ENCODE data around the gene STX2. TPM values are rescaled to one million over a fixed set of nuclear protein-coding genes. Genes with fewer than 3 reads are reported as not detected.
A peak's percentile ranks its signal among the peaks of the same experiment; 100 is the strongest.

Gene STX2
- total RNA-seq, 2 experiments from 2014 or later: 18.3 to 20.0 TPM

- Histone ChIP-seq H3K27ac (ENCODE audit: low read depth, low read length, poor library complexity, severe bottlenecking) (no peak overlapping the region), H3K4me3 (ENCODE audit: low read depth, low read length, poor library complexity, severe bottlenecking) (no peak overlapping the region), H3K4me2 (ENCODE audit: low read length) (no peak overlapping the region), H2AFZ (ENCODE audit: low read length) (no peak overlapping the region), H3K9me3 (ENCODE audit: low read length) (peaks cover 6% of the 10 kb centered on the region), H4K20me1 (ENCODE audit: insufficient read depth, low read length) (no peaks in the 10 kb centered on the region), H3K36me3 (ENCODE audit: insufficient read depth, low read length) (no peaks in the 10 kb centered on the region), H3K79me2 (ENCODE audit: insufficient read depth, low read depth, low read length) (no peaks in the 10 kb centered on the region), H3K9me2 (ENCODE audit: insufficient read depth, low read length) (no peaks in the 10 kb centered on the region), H3K4me1 (ENCODE audit: insufficient read depth, low read length, poor library complexity, severe bottlenecking) (no peaks in the 10 kb centered on the region)
- no peak for TF ChIP-seq CTCF (conservative IDR thresholded peaks at IDR 0.05; ENCODE audit: low read length)
- TF ChIP-seq EZH2phosphoT487 (IDR thresholded peaks at IDR 0.05; ENCODE audit: borderline replicate concordance, low read depth, low read length): no peak
- intact Hi-C loops (cut with micrococcal nuclease; ENCODE audit: unreplicated experiment): loop anchor here (5.0 kb wide), 1 partner anchor 368 kb away; no protein-coding TSS in a partner anchor
- BruUV-seq (replicated peaks): no TSS peak
- POLR2A ChIA-PET: no interaction called here
- CTCF ChIA-PET (ENCODE audit: unreplicated experiment): no interaction called here
- peak; percentile 50 for DNase-seq (ENCODE audit: low spot score)
Measured at GRCh38 chr12:130764073-130764472, 75.0 kb downstream of the STX2 start.

GRCh38 chr12:130762319-130762675, 76.8 kb downstream of the STX2 start:
- H2AFZ ChIP-seq (ENCODE audit: low read length): peak overlapping the region; percentile 33; the same call in 1 of the 2 replicates
- H3K4me1 ChIP-seq (ENCODE audit: insufficient read depth, low read length, poor library complexity, severe bottlenecking): no peaks in the 10 kb centered on the region
- ChIA-PET CTCF (ENCODE audit: unreplicated experiment) (no interaction called here), POLR2A (interaction anchor here (0.6 kb wide), 1 partner anchor 75 kb away, joined by 3 read pairs; no protein-coding TSS in a partner anchor)
- no peaks in the 10 kb centered on the region for H3K9me2 ChIP-seq (ENCODE audit: insufficient read depth, low read length)
- H3K4me2 ChIP-seq (ENCODE audit: low read length): peak overlapping the region; percentile 56
- H3K9me3 ChIP-seq (ENCODE audit: low read length): peaks cover 6% of the 10 kb centered on the region
- H3K36me3 ChIP-seq (ENCODE audit: insufficient read depth, low read length): no peaks in the 10 kb centered on the region
- H3K27ac ChIP-seq (ENCODE audit: low read depth, low read length, poor library complexity, severe bottlenecking): no peak overlapping the region
- DNase-seq (ENCODE audit: low spot score): no peak
- no peak for TF ChIP-seq CTCF (conservative IDR thresholded peaks at IDR 0.05; ENCODE audit: low read length)
- no peak for TF ChIP-seq EZH2phosphoT487 (IDR thresholded peaks at IDR 0.05; ENCODE audit: borderline replicate concordance, low read depth, low read length)
- intact Hi-C loops (cut with micrococcal nuclease; ENCODE audit: unreplicated experiment): loop anchor here (5.0 kb wide), 1 partner anchor 370 kb away; no protein-coding TSS in a partner anchor
- H4K20me1 ChIP-seq (ENCODE audit: insufficient read depth, low read length): no peaks in the 10 kb centered on the region
- H3K79me2 ChIP-seq (ENCODE audit: insufficient read depth, low read depth, low read length): no peaks in the 10 kb centered on the region
- H3K4me3 ChIP-seq (ENCODE audit: low read depth, low read length, poor library complexity, severe bottlenecking): no peak overlapping the region
- BruUV-seq (replicated peaks): no TSS peak

GRCh38 chr12:130761537-130762318, 77.3 kb downstream of the STX2 start:
- no peaks in the 10 kb centered on the region for H4K20me1 ChIP-seq (ENCODE audit: insufficient read depth, low read length)
- no peaks in the 10 kb centered on the region for H3K4me1 ChIP-seq (ENCODE audit: insufficient read depth, low read length, poor library complexity, severe bottlenecking)
- H3K9me3 ChIP-seq (ENCODE audit: low read length): peaks cover 6% of the 10 kb centered on the region
- H3K9me2 ChIP-seq (ENCODE audit: insufficient read depth, low read length): no peaks in the 10 kb centered on the region
- ChIA-PET POLR2A (no interaction called here), CTCF (ENCODE audit: unreplicated experiment) (no interaction called here)
- H3K4me3 ChIP-seq (ENCODE audit: low read depth, low read length, poor library complexity, severe bottlenecking): peak overlapping the region; percentile 11
- H3K36me3 ChIP-seq (ENCODE audit: insufficient read depth, low read length): no peaks in the 10 kb centered on the region
- H3K27ac ChIP-seq (ENCODE audit: low read depth, low read length, poor library complexity, severe bottlenecking): no peak overlapping the region
- peak; percentile 58 for TF ChIP-seq CTCF (conservative IDR thresholded peaks at IDR 0.05; ENCODE audit: low read length)
- no peak for TF ChIP-seq EZH2phosphoT487 (IDR thresholded peaks at IDR 0.05; ENCODE audit: borderline replicate concordance, low read depth, low read length)
- no TSS peak for BruUV-seq (replicated peaks)
- DNase-seq (ENCODE audit: low spot score): peak; percentile 36
- no peaks in the 10 kb centered on the region for H3K79me2 ChIP-seq (ENCODE audit: insufficient read depth, low read depth, low read length)
- peak overlapping the region; percentile 33; the same call in 1 of the 2 replicates for H2AFZ ChIP-seq (ENCODE audit: low read length)
- intact Hi-C loops (cut with micrococcal nuclease; ENCODE audit: unreplicated experiment): loop anchor here (1.0 to 5.0 kb wide), 2 partner anchors 58 to 371 kb away; no protein-coding TSS in a partner anchor
- peak overlapping the region; percentile 56 for H3K4me2 ChIP-seq (ENCODE audit: low read length)

Data from OCI-LY7 (cell line).